Left colon (tissue), 2 donors: Measurements from ENCODE around the gene USP35. TPM values are rescaled to one million over a fixed set of nuclear protein-coding genes. Genes with fewer than 3 reads are reported as not detected.
"Not testable (repeated sequence)": the region's sequence is repeated elsewhere in the genome, so short reads cannot be mapped to it uniquely, and the experiment has no call there.

Experiments
- ATAC-seq: fragments of 200-7000 bp; cut with Tn5 transposase; one replicate; pipeline ENCODE4 v1.9.1; 2020; ENCODE audit warnings: mild to moderate bottlenecking, moderate library complexity
- DNase-seq, 2 donors: peaks; one replicate each; pipeline ENCODE4 v3.0.0-alpha.2; 2020
- intact Hi-C, 2 donors: fragments of 100-400 bp; cut with DNase I in 1 of 2; cut with micrococcal nuclease in 1 of 2; formaldehyde crosslinking; loops; one replicate each; pipeline versions ENCODE4 v1.11.2 to v1.14.0; 2022; cut with DNase I, micrococcal nuclease
- total RNA-seq, 2 donors: library from RNA; stranded (reverse); fragmentation: NEBNext Ultra II Directional; extraction: Animal tissue kit (Norgen Biotek cat#: 25700); gene quantifications; one replicate each; pipeline ENCODE4 v1.2.1, GENCODE V29; 2021
- donor health status: DM: no; HTN: no; CAD: no.
- donor health status: DM: yes; HTN: yes; CAD: no.

USP35 gene
- total RNA-seq, 2 donors from 2014 or later, result 5.4 to 7.4 TPM

- DNase-seq (no peak), ATAC-seq (no peak)
- intact Hi-C loops, result no loop called here
Observed at GRCh38 chr11:78211565-78211964, 22.8 kb downstream of the USP35 start.

- ATAC-seq, result peak; percentile 19
- peak in 1 of 2 donors; percentile 3 for DNase-seq
- intact Hi-C loops, result no loop called here
Observed at GRCh38 chr11:78212586-78213371, 24.1 kb downstream of the USP35 start.

DNA sequence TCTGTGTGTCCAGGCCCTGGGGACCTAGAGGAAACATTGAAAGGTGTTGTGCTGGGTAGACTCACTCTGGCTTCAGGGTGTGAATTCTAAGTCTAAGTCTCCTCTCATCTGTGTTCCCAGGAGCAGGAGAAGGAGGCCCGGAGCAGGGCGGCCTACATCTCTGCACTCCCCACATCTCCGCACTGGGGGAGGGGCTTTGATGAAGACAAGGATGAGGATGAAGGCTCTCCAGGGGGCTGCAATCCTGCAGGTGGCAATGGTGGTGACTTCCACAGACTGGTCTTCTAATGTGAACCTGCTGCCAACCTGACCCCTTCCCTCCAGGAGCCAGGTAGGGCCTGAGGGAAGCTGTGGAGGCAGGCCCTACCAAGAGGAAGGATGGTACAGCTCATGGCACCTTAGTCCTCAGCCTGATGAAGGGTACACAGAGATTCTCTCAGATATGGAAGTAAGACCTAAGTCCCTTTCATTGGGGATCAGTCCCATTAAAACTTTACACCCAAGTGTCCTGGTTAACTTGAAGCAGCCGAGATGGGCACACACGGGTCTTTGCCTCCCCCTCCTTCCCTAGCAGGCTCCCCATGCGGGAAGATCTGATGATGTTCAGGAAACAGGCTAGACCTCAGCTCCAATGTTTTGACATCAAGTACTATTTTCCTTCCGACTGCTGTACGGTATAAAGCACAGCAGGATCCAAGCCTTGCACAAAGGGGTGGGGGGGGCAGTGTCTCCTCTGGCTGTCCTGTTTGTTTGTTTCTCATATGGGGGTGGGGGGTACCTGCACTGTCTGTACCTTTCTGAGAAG is 25.0 kb downstream of the USP35 start:
- ATAC-seq, result no peak
- intact Hi-C loops, result no loop called here
- DNase-seq, result no peak

- intact Hi-C loops, result no loop called here
- ATAC-seq (no peak), DNase-seq (no peak)
Observed at GRCh38 chr11:78214331-78215194, 25.8 kb downstream of the USP35 start.

GRCh38 chr11:78216021-78216420 is 27.3 kb downstream of the USP35 start:
- ATAC-seq (no peak), DNase-seq (no peak)
- intact Hi-C loops, result no loop called here

GRCh38 chr11:78216571-78217287 is 28.0 kb downstream of the USP35 start:
- DNase-seq, result no peak
- no peak for ATAC-seq
- intact Hi-C loops, result no loop called here

- ATAC-seq (no peak), DNase-seq (no peak)
- intact Hi-C loops, result no loop called here
Observed at GRCh38 chr11:78217650-78218541, 29.2 kb downstream of the USP35 start.

DNA sequence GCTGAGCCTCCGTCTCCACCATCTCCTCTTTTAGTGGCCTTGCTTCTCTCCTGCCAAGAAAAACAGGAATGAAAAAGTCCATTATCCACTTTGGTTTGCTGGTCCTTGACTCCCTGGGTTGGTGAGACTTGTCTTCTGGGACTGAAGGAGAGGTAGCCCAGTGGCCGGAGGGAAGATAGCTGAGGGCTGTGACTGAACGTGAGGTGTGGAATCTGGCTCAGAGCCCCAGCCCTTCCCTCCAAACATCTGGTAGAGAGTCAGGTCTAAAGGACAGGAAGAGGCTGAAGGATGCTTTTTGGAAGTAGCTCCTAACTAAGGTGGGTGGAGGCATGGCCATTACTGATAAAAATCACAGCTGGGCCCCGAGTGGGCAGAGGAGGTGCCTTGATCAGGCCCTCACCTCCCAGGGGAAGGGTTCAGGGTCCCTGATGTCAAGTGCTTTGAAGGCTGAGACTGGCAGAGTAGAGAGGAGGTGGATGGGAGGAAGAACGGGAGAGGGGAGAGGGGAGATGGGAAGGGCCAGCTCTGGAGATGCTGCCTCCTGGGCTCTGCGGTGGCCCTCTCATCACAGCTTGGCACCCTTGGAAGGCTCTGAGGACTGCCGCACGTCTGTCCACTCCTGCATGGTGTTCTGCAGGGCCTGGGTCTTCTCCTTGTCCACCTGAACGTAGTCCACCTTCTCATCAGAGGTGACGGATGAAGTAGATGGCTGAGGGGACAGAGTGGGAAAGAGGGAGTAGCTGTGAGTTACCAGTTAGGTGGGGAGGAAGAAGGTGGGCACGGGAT is 30.2 kb downstream of the USP35 start:
- no peak for ATAC-seq
- no peak for DNase-seq

DNA sequence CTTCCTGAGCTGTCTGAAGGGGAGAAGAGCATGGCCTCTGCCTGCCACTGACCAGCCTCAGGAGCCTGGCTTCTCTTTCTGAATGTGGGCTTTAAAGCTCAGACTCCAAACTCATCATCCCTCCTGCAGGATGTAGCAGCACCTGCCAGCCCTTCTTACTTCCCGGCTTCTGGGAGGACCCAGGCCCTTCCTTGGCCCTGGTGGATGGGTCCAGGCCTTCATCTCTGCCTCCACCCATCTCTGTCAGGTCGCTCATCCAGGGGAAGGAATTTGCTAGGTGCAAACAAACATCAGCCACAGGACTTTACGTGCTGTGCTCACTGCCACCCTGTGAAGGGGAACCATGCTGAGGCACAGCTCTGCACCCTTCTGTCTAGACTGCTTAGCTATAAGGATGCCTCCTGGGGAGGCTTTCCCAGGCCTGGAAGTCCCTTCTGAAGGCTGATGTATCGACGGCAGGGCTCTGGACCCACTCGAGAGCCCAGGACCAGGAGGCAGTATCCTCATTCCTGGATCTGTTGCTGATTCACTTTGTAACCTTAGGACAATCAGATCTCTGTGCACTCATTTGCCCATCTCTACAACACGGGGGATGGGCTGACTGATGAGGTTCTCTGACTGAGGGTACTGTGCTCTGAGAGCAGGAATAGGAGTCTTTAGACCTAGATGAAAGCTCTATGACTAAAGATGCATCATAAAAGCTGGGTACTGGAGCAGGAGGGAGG is 30.9 kb downstream of the USP35 start:
- intact Hi-C loops, result loop anchor here in 1 of 2 donors (10.0 kb wide), 1 partner anchor 345 kb away; no protein-coding TSS in a partner anchor
- ATAC-seq, result no peak

More for the DNA sequence above, 30.2 kb downstream of the USP35 start:
- intact Hi-C loops, result no loop called here

GRCh38 chr11:78220218-78221157 is 31.8 kb downstream of the USP35 start:
- intact Hi-C loops, result loop anchor here in 1 of 2 donors (10.0 kb wide), 1 partner anchor 344 kb away; no protein-coding TSS in a partner anchor
- no peak for ATAC-seq
- no peak for DNase-seq

More for the DNA sequence above, 30.9 kb downstream of the USP35 start:
- no peak for DNase-seq

- ATAC-seq, result no peak
- DNase-seq, result no peak
- intact Hi-C loops, result loop anchor here in 1 of 2 donors (10.0 kb wide), 1 partner anchor 343 kb away; no protein-coding TSS in a partner anchor
Observed at GRCh38 chr11:78221396-78222315, 32.9 kb downstream of the USP35 start.

GRCh38 chr11:78222726-78223125 is 34.0 kb downstream of the USP35 start:
- DNase-seq, ATAC-seq: not testable (repeated sequence)
- intact Hi-C loops, result loop anchor here in 1 of 2 donors (10.0 kb wide), 1 partner anchor 342 kb away; no protein-coding TSS in a partner anchor

DNA sequence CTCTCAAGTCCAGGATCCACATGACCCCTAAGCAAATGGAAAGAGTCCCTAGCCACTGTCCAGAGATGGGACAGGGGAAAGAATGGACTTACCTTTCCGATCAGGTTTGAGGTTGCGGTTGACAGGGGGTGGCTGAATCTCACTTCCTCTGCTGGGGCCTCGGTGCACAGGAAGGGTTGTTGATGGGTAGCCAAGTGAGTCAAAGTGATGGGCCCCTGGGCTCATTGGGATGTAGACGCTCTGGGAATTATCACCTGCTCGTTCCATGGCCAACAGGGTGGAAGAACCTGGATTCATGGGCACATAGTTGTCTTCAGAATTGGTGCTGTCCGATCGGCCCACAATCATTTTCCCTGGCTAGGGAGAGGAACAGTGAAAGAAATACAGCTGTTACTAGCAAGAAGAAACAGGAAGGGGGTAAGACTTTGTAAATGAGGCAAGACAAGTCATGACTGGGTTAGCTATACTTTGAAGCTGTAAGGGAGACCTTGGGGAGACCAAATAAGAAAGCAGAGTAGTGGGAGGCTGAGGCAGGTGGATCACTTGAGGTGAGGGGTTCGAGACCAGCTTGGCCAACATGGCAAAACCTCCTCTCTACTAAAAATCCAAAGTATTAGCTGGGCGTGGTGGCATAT is 34.7 kb downstream of the USP35 start:
- no peak for ATAC-seq
- no peak for DNase-seq
- intact Hi-C loops, result loop anchor here in 1 of 2 donors (10.0 kb wide), 1 partner anchor 341 kb away; no protein-coding TSS in a partner anchor
